ENCODE measurements around the gene ASTN2.

DNA sequence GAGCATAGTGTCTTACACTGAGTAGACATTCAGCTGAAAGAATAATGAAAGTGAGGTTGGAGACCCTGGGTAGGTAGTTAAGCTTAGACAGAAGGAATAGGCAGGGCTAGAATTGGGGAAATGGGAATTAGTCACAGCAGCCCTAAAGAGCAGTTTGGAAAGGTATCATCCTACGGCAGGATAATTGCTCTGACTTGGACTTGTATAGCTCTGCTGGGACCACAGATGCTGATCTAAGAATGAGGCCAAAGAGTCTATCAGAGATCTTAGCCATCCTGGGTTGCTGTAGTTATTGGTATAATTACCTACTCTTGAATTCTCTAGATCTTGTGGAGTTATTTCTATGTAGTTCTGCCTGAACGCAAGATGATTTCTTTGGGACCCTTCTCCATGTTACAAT lies 288.0 kb downstream of the ASTN2 start:
- TF ChIP-seq EZH2 (IDR thresholded peaks at IDR 0.05; ENCODE audit: insufficient read depth, poor library complexity, severe bottlenecking) (no peak), EZH2phosphoT487 (IDR thresholded peaks at IDR 0.05; ENCODE audit: insufficient read depth, low read depth) (no peak)

Data from GM23248 (cell line).